Measurements from ENCODE around the gene SLC38A8.

The SLC38A8 gene

GRCh38 chr16:84042308-84042878, at the start of gene SLC38A8:
TSS of gene SLC38A8 (minus strand) at chr16:84042795. CDS start at chr16:84042157, 638 bp downstream.
- no peak for DNase-seq

GRCh38 chr16:84091460-84091859, 48.9 kb upstream of the SLC38A8 start:
- DNase-seq = no peak

- no peak for DNase-seq
Observed at GRCh38 chr16:84090211-84090610, 47.6 kb upstream of the SLC38A8 start.

- no peak for DNase-seq
Observed at GRCh38 chr16:84088695-84089395, 46.2 kb upstream of the SLC38A8 start.

- no peak for DNase-seq
Observed at GRCh38 chr16:84087466-84088151, 45.0 kb upstream of the SLC38A8 start.

- no peak for DNase-seq
Observed at GRCh38 chr16:84087001-84087400, 44.4 kb upstream of the SLC38A8 start.

- no peak for DNase-seq
Observed at GRCh38 chr16:84086341-84086740, 43.7 kb upstream of the SLC38A8 start.

GRCh38 chr16:84085773-84086172, 43.2 kb upstream of the SLC38A8 start:
- DNase-seq = no peak

GRCh38 chr16:84085271-84085667, 42.7 kb upstream of the SLC38A8 start:
- no peak for DNase-seq

GRCh38 chr16:84084570-84085270, 42.1 kb upstream of the SLC38A8 start:
- no peak for DNase-seq

- no peak for DNase-seq
Observed at GRCh38 chr16:84082835-84083569, 40.4 kb upstream of the SLC38A8 start.

GRCh38 chr16:84082110-84082509, 39.5 kb upstream of the SLC38A8 start:
- DNase-seq = no peak

- DNase-seq = no peak
Observed at GRCh38 chr16:84081446-84081989, 38.9 kb upstream of the SLC38A8 start.

GRCh38 chr16:84080813-84081212, 38.2 kb upstream of the SLC38A8 start:
- no peak for DNase-seq

- no peak for DNase-seq
Observed at GRCh38 chr16:84080378-84080777, 37.8 kb upstream of the SLC38A8 start.

GRCh38 chr16:84079664-84080063, 37.1 kb upstream of the SLC38A8 start:
- DNase-seq = no peak

GRCh38 chr16:84075376-84075775, 32.8 kb upstream of the SLC38A8 start:
- no peak for DNase-seq

GRCh38 chr16:84074721-84075120, 32.1 kb upstream of the SLC38A8 start:
- DNase-seq = no peak

GRCh38 chr16:84072014-84072413, 29.4 kb upstream of the SLC38A8 start:
- no peak for DNase-seq

GRCh38 chr16:84071121-84071520, 28.5 kb upstream of the SLC38A8 start:
- DNase-seq = no peak

GRCh38 chr16:84069540-84069939, 26.9 kb upstream of the SLC38A8 start:
- no peak for DNase-seq

GRCh38 chr16:84068783-84069462, 26.3 kb upstream of the SLC38A8 start:
- no peak for DNase-seq

Data from cortex of kidney (tissue), 1 donor.